ENCODE data around the gene KAZN.
A peak's percentile ranks its signal among the peaks of the same experiment; 100 is the strongest.

The KAZN gene

DNA sequence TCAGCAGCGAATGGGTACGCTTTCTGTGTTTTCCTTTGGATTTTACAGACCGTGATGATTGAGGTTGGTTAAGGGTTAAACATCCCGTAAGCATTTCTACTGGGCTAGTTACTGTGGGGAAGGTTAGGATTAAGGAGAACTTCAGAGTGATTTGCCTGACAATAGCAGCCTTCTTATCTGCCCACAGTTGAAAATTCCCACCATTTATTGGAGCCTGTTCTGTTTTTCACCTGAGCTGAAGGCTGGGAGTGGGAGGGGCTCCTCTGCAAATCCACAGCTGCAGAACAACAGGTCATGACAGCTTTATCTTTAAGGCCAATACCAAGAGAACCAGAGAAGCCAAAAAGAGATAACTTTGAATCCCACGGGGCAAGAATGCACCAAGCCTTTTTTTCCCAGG lies 168.6 kb downstream of the KAZN start:
- H3K4me3 ChIP-seq (ENCODE audit: low read length) = no peak overlapping the region
- TF ChIP-seq EZH2phosphoT487 (IDR thresholded peaks at IDR 0.05; ENCODE audit: borderline replicate concordance, low read length) = no peak
- TF ChIP-seq, protein P1, sequence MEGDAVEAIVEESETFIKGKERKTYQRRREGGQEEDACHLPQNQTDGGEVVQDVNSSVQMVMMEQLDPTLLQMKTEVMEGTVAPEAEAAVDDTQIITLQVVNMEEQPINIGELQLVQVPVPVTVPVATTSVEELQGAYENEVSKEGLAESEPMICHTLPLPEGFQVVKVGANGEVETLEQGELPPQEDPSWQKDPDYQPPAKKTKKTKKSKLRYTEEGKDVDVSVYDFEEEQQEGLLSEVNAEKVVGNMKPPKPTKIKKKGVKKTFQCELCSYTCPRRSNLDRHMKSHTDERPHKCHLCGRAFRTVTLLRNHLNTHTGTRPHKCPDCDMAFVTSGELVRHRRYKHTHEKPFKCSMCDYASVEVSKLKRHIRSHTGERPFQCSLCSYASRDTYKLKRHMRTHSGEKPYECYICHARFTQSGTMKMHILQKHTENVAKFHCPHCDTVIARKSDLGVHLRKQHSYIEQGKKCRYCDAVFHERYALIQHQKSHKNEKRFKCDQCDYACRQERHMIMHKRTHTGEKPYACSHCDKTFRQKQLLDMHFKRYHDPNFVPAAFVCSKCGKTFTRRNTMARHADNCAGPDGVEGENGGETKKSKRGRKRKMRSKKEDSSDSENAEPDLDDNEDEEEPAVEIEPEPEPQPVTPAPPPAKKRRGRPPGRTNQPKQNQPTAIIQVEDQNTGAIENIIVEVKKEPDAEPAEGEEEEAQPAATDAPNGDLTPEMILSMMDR (IDR thresholded peaks at IDR 0.05; ENCODE audit: low read depth, low read length, poor library complexity, severe bottlenecking) = no peak
- no peaks in the 10 kb centered on the region for H4K20me1 ChIP-seq (ENCODE audit: control insufficient read depth, insufficient read depth, low read depth, low read length)
- H3K4me1 ChIP-seq (ENCODE audit: control insufficient read depth, low read length) = peaks cover 2% of the 10 kb centered on the region
- H3K36me3 ChIP-seq (ENCODE audit: control insufficient read depth, low read length) = no peaks in the 10 kb centered on the region
- no peaks in the 10 kb centered on the region for H3K27me3 ChIP-seq (ENCODE audit: control insufficient read depth, low read length)
- no peak overlapping the region for H3K27ac ChIP-seq (ENCODE audit: low read depth, low read length)
- H3F3A ChIP-seq (ENCODE audit: control insufficient read depth, insufficient read depth) = no peaks in the 10 kb centered on the region
- H3K9me2 ChIP-seq (replicated peaks; ENCODE audit: control insufficient read depth, low read length) = no peaks in the 10 kb centered on the region
- no peaks in the 10 kb centered on the region for H3K79me2 ChIP-seq (ENCODE audit: control insufficient read depth, low read length)
- H3K4me2 ChIP-seq (ENCODE audit: low read length) = no peak overlapping the region
- no peaks in the 10 kb centered on the region for H3K9me3 ChIP-seq (ENCODE audit: control insufficient read depth, insufficient read depth, low read length)

DNA sequence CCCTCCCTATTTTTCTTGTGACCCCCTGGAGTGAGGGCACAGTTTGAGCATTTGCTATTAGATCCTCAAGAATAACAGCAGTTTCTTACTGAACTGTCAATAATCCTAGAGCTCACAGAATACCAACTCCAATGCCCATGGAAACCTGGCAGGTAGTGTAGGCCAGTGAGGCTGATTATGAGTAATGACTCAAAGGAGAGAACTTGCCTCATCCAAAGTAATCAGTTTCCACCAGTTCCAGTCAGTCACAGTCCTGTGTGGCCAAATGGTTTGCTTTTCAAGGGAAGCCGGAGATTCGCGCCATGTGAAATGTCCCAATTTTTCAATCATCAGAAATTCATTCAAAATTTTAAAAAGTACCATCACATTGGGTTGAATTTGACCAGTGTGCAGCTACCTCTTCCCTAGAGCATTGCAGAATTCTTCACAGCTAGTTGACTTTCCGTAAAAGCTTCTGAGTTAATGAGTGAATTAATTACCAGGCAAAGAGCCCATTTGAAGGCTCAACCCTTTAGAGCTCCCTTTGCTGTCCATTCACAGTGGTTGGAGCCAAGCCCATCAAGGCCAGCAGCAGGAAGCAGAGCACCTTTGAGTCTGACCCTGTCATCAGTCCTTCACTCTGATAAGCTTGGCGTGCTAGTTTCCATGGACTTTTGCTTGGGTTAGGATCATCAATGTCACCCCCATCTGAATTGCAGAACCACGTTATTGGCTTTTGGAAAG lies 170.3 kb downstream of the KAZN start:
- H3F3A ChIP-seq (ENCODE audit: control insufficient read depth, insufficient read depth) = no peaks in the 10 kb centered on the region
- no peaks in the 10 kb centered on the region for H3K9me2 ChIP-seq (replicated peaks; ENCODE audit: control insufficient read depth, low read length)
- H4K20me1 ChIP-seq (ENCODE audit: control insufficient read depth, insufficient read depth, low read depth, low read length) = no peaks in the 10 kb centered on the region
- H3K27me3 ChIP-seq (ENCODE audit: control insufficient read depth, low read length) = no peaks in the 10 kb centered on the region
- no peaks in the 10 kb centered on the region for H3K79me2 ChIP-seq (ENCODE audit: control insufficient read depth, low read length)
- no peaks in the 10 kb centered on the region for H3K9me3 ChIP-seq (ENCODE audit: control insufficient read depth, insufficient read depth, low read length)
- TF ChIP-seq EZH2phosphoT487 (IDR thresholded peaks at IDR 0.05; ENCODE audit: borderline replicate concordance, low read length) = no peak
- TF ChIP-seq, protein P1 (IDR thresholded peaks at IDR 0.05; ENCODE audit: low read depth, low read length, poor library complexity, severe bottlenecking) = no peak
- no peaks in the 10 kb centered on the region for H3K4me1 ChIP-seq (ENCODE audit: control insufficient read depth, low read length)
- H3K36me3 ChIP-seq (ENCODE audit: control insufficient read depth, low read length) = no peaks in the 10 kb centered on the region
- H3K4me3 ChIP-seq (ENCODE audit: low read length) = no peak overlapping the region
- H3K4me2 ChIP-seq (ENCODE audit: low read length) = no peak overlapping the region
- no peak overlapping the region for H3K27ac ChIP-seq (ENCODE audit: low read depth, low read length)

DNA sequence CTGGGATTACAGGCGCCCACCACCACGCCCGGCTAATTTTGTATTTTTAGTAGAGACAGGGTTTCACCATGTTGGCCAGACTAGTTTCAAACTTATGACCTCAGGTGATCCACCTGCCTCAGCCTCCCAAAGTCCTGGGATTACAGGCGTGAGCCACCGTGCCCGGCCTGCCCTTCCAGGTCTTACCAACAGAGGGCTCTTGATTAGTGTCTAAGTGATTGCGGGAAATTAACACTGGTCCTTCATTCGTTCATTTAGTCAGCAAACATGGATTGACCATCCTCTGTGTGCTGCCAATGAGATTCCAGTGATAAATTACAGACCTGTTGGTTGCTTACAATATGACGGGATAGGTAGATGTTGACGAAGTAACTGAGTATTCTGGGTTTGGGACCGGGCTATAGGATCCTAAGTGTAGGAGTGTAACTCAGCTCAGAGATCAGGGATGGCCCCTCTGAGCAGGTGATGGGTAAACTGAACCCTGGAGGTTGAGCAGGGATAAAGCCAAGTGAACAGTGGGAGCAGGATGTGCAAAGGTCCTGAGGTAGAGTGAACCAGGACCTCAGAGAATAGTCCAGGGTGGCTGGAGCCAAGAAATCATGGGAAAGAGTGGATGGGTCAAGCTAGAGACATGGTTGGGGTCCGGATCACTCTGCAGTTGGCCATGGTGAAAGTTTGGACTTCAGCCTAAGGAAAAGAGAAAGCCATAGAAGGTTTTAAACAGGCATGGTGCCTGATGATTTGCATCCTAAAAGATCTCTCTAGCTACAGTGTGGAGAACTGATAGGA lies 171.2 kb downstream of the KAZN start:
- no peak overlapping the region for H3K4me3 ChIP-seq (ENCODE audit: low read length)
- no peaks in the 10 kb centered on the region for H4K20me1 ChIP-seq (ENCODE audit: control insufficient read depth, insufficient read depth, low read depth, low read length)
- H3K27me3 ChIP-seq (ENCODE audit: control insufficient read depth, low read length) = no peaks in the 10 kb centered on the region
- H3K4me1 ChIP-seq (ENCODE audit: control insufficient read depth, low read length) = no peaks in the 10 kb centered on the region
- no peak overlapping the region for H3K27ac ChIP-seq (ENCODE audit: low read depth, low read length)
- H3K9me2 ChIP-seq (replicated peaks; ENCODE audit: control insufficient read depth, low read length) = no peaks in the 10 kb centered on the region
- no peak for TF ChIP-seq EZH2phosphoT487 (IDR thresholded peaks at IDR 0.05; ENCODE audit: borderline replicate concordance, low read length)
- TF ChIP-seq, protein P1 (IDR thresholded peaks at IDR 0.05; ENCODE audit: low read depth, low read length, poor library complexity, severe bottlenecking) = peak; percentile 17
- H3K79me2 ChIP-seq (ENCODE audit: control insufficient read depth, low read length) = no peaks in the 10 kb centered on the region
- no peaks in the 10 kb centered on the region for H3F3A ChIP-seq (ENCODE audit: control insufficient read depth, insufficient read depth)
- H3K4me2 ChIP-seq (ENCODE audit: low read length) = no peak overlapping the region
- no peaks in the 10 kb centered on the region for H3K9me3 ChIP-seq (ENCODE audit: control insufficient read depth, insufficient read depth, low read length)
- H3K36me3 ChIP-seq (ENCODE audit: control insufficient read depth, low read length) = no peaks in the 10 kb centered on the region
